Astrocyte of the cerebellum (primary cell): ENCODE results near the gene VAMP8.

Source experiments
- DNase-seq: peaks from one replicate; pipeline ENCODE4 v3.0.0-alpha.2; 2011; ENCODE audit warnings: low read depth
- H3K4me3 ChIP-seq: 2 replicates; pipeline ENCODE4 v1.5.1; 2011; ENCODE audit warnings: mild to moderate bottlenecking, low read depth, low read length, moderate library complexity
- CTCF ChIP-seq: IDR thresholded peaks from 2 replicates; pipeline ENCODE4 v1.5.1; 2012; ENCODE audit warnings: low read length, low read depth, moderate library complexity, mild to moderate bottlenecking; ENCODE audit errors: missing control alignments
- in situ Hi-C: cut with HindIII; loops from 2 replicates; pipeline ENCODE4 v1.10.0; 2017; ENCODE audit warnings: low sequenced_read_pairs

The VAMP8 gene

GRCh38 chr2:85561280-85562212 is 15.8 kb upstream of the VAMP8 start, which contains the start of gene GGCX:
TSS of gene GGCX (minus strand) at chr2:85561493. CDS start at chr2:85561428, 65 bp downstream.
- H3K4me3 ChIP-seq: peak within 1 kb of the TSS; percentile 89
- DNase-seq: peak; percentile 78
- in situ Hi-C loops: no loop called here
- TF ChIP-seq CTCF: peak; percentile 10

GRCh38 chr2:85564144-85564563 is 13.2 kb upstream of the VAMP8 start:
- no peak overlapping the region for H3K4me3 ChIP-seq
- in situ Hi-C loops: no loop called here
- no peak for TF ChIP-seq CTCF
- no peak for DNase-seq

- no peak for TF ChIP-seq CTCF
- in situ Hi-C loops: no loop called here
- H3K4me3 ChIP-seq: no peak overlapping the region
- no peak for DNase-seq
These were observed 11.1 kb upstream of the VAMP8 start for GRCh38 chr2:85566265-85566664.

GRCh38 chr2:85575739-85576138 is 1.6 kb upstream of the VAMP8 start:
- no peak overlapping the region for H3K4me3 ChIP-seq
- no peak for TF ChIP-seq CTCF
- no peak for DNase-seq
- in situ Hi-C loops: no loop called here

DNA sequence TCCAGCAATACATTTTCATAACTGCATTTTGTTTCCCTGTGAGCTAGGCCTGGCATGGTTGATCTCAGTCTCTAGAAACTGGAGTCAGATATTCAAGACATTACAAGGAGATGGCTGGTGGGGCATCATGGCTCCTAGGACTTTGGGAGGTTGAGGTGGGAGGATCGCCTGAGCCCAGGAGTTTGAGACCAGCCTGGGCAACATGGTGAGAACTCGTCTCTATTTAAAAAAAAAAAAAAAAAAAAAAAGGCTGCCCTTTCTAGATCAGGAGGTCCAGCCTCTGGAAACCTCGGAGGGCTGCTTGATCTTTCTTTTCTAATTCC is 362 bp upstream of the VAMP8 start:
- TF ChIP-seq CTCF: no peak
- in situ Hi-C loops: no loop called here
- no peak overlapping the region for H3K4me3 ChIP-seq
- no peak for DNase-seq

DNA sequence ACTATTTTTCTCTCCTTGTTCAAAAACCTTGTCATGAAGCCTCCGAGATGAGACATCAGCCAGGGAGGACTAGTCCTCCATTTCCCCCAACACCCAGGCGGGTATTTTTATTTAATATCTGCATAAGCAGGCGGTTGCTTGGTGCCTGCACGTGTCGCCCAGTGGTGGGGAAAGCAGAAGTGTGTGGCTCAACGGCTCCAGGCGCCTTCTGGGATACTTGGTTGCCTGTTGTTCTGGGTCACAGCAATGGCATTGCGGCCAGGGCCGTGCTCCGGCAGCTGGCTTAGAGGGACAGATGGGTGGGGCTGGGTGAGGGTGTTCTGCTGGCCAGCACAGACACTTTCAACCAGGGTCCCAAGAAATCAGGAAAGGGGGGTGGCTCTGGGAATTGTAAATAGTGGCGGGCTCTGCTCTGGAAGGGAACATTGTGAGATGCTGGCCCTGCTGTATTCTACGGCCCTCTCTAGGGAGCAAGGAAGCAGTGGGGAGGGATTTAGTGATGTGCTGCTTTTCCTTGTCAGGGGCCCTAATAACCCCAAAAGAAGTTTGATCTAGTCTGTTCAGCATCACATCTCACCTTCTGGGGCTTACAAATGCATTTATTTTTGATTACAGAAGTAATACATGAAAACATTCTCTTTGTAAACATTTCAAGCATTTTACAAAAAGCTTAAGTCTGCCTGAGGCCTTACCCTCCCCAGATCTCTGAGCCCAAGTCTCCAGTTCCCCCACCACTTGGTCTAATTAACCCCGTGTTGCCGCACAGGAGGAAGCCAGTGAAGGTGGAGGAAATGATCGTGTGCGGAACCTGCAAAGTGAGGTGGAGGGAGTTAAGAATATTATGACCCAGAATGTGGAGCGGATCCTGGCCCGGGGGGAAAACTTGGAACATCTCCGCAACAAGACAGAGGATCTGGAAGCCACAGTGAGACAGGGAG is 1.1 kb downstream of the VAMP8 start:
- TF ChIP-seq CTCF: no peak
- no peak overlapping the region for H3K4me3 ChIP-seq
- no peak for DNase-seq
- in situ Hi-C loops: no loop called here
